ENCODE results near the gene GJC1. TPM values are rescaled to one million over a fixed set of nuclear protein-coding genes. Genes with fewer than 3 reads are reported as not detected.
"Not testable (repeated sequence)": the region's sequence is repeated elsewhere in the genome, so short reads cannot be mapped to it uniquely, and the experiment has no call there.

Gene GJC1
- total RNA-seq, 2 experiments from 2014 or later = not detected

DNA sequence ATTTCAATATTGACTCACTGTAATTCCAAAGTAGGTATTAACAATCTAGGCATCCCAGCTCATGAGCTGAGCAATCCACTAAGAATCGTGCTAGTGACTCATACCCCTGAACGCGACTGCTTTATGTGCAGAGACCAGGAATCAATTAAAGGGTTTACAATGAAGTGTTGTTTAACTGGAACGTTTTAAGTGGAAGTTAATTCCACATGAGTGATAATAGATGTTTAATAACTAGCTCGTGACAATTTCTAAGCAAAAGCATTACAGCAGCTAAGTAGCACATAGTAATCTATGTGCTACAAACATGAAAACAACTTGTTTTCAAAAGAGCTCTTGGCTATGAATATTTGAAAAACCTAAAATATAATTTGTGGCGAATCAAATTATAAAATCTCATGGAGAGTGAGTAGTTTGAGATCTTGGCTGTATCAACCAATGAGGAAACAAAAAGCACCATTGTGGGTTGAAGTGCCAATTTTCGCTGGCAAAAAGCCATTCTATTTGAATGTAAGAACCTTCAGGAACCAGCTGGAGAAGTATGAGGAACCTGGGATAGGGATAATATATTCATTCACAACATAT, 9.4 kb downstream of the GJC1 start:
- no peaks in the 10 kb centered on the region for H3K9me3 Mint-ChIP-seq
- no peaks in the 10 kb centered on the region for H3K4me1 Mint-ChIP-seq (ENCODE audit: low read depth)
- no peak overlapping the region for H3K27ac Mint-ChIP-seq
- Histone ChIP-seq H3K4me1 (ENCODE audit: insufficient read depth, low read length) (no peaks in the 10 kb centered on the region), H3K9me3 (ENCODE audit: control insufficient read depth in 1 of 2, insufficient read depth in 1 of 2, low read length in 2 of 2) (no peaks in the 10 kb centered on the region), H3K27ac (ENCODE audit: low read depth in 1 of 2, low read length in 2 of 2) (no peak overlapping the region), H3K4me3 (ENCODE audit: low read length) (no peak overlapping the region), H3K36me3 (ENCODE audit: insufficient read depth, low read length) (no peaks in the 10 kb centered on the region), H3K27me3 (ENCODE audit: control insufficient read depth in 1 of 2, insufficient read depth in 2 of 2, low read length in 2 of 2) (peaks cover 4 to 12% of the 10 kb centered on the region in 2 experiments)
- H3K27me3 Mint-ChIP-seq = peaks cover 28% of the 10 kb centered on the region
- POLR2A ChIA-PET = no interaction called here
- H3K36me3 Mint-ChIP-seq (ENCODE audit: low read depth) = no peaks in the 10 kb centered on the region
- CTCF ChIA-PET = interaction anchor here (0.6 kb wide), 1 partner anchor 45 kb away, joined by 5 read pairs; no protein-coding TSS in a partner anchor
- TF ChIP-seq CTCF (IDR thresholded peaks at IDR 0.05) = no peak
- no peak overlapping the region for H3K4me3 Mint-ChIP-seq
- ATAC-seq (ENCODE audit: poor library complexity) (no peak), DNase-seq (no peak)
- intact Hi-C loops (cut with DNase I, micrococcal nuclease) = no loop called here

- POLR2A ChIA-PET; H3K4me1 Mint-ChIP-seq (ENCODE audit: low read depth); H3K4me1 ChIP-seq (ENCODE audit: insufficient read depth, low read length); H3K27ac Mint-ChIP-seq; H3K27ac ChIP-seq (ENCODE audit: low read depth in 1 of 2, low read length in 2 of 2); H3K4me3 ChIP-seq (ENCODE audit: low read length); H3K36me3 ChIP-seq (ENCODE audit: insufficient read depth, low read length); CTCF ChIA-PET; H3K4me3 Mint-ChIP-seq; DNase-seq; ATAC-seq (ENCODE audit: poor library complexity); intact Hi-C loops (cut with DNase I, micrococcal nuclease); H3K9me3 ChIP-seq (ENCODE audit: control insufficient read depth in 1 of 2, insufficient read depth in 1 of 2, low read length in 2 of 2); H3K27me3 ChIP-seq (ENCODE audit: control insufficient read depth in 1 of 2, insufficient read depth in 2 of 2, low read length in 2 of 2); H3K36me3 Mint-ChIP-seq (ENCODE audit: low read depth); H3K9me3 Mint-ChIP-seq: not testable (repeated sequence)
- H3K27me3 Mint-ChIP-seq = peaks cover 25% of the 10 kb centered on the region
These were observed 11.6 kb downstream of the GJC1 start for GRCh38 chr17:44818508-44818907.

DNA sequence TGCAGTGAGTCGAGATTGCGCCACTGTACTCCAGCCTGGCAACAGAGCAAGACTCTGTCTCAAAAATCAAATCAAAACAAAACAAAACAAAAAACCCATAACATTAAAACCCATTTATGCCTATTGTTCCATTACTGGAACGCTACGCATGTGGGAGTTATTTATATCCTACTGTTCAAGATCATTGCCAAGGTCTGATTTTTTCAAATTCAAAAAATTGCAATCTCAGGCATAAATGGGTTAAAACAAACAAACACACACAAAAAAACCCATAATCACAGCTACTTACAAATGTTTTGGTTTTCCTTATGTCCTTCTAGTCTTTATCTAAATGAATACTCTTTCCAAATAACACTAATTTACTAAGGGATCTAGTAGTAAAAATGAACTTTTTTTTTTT, 17.8 kb downstream of the GJC1 start:
- peaks cover 2 to 8% of the 10 kb centered on the region in 2 experiments for H3K27me3 ChIP-seq (ENCODE audit: control insufficient read depth in 1 of 2, insufficient read depth in 2 of 2, low read length in 2 of 2)
- no peak overlapping the region for H3K27ac Mint-ChIP-seq
- no peak for DNase-seq
- intact Hi-C loops (cut with DNase I, micrococcal nuclease) = no loop called here
- H3K4me1 ChIP-seq (ENCODE audit: insufficient read depth, low read length) = no peaks in the 10 kb centered on the region
- H3K36me3 Mint-ChIP-seq (ENCODE audit: low read depth) = no peaks in the 10 kb centered on the region
- no peak overlapping the region for H3K27ac ChIP-seq (ENCODE audit: low read depth in 1 of 2, low read length in 2 of 2)
- ChIA-PET POLR2A (no interaction called here), CTCF (interaction anchor here (0.7 kb wide), 1 partner anchor 75 kb away, joined by 3 read pairs; no protein-coding TSS in a partner anchor)
- no peak for TF ChIP-seq CTCF (IDR thresholded peaks at IDR 0.05)
- no peaks in the 10 kb centered on the region for H3K9me3 ChIP-seq (ENCODE audit: control insufficient read depth in 1 of 2, insufficient read depth in 1 of 2, low read length in 2 of 2)
- peaks cover 12% of the 10 kb centered on the region for H3K27me3 Mint-ChIP-seq
- ATAC-seq (ENCODE audit: poor library complexity) = no peak
- no peak overlapping the region for H3K4me3 ChIP-seq (ENCODE audit: low read length)
- H3K9me3 Mint-ChIP-seq = no peaks in the 10 kb centered on the region
- H3K4me1 Mint-ChIP-seq (ENCODE audit: low read depth) = no peaks in the 10 kb centered on the region
- no peaks in the 10 kb centered on the region for H3K36me3 ChIP-seq (ENCODE audit: insufficient read depth, low read length)
- H3K4me3 Mint-ChIP-seq = no peak overlapping the region

DNA sequence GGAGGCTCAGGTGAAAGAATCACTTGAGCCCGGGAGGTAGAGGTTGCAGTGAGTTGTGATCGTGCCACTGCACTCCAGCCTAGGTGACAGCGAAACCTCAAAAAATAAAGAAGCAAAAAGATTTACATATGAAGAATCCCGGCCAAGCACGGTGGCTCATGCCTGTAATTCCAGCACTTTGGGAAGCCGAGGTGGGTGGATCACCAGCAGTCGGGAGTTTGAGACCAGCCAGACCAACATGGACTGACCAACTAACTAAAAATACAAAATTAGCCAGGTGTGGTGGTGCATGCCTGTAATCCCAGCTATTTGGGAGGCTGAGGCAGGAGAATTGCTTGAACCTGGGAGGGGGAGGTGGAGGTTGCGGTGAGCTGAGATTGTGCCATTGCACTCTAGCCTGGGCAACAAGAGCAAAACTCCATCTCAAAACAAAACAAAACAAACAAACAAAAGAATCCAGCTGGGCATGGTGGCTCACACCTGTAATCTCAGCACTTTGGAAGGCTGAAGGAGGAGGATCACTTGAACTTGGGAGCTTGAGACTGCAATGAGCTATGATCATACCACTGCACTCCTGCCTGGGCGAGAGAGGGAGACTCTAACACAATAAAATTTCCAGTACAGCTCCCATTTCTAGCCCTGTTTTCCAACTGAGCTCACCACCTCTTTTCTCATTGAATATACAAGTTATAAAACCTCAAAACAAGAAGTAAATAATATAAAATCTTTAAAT, 21.3 kb downstream of the GJC1 start:
- H3K4me3 ChIP-seq (ENCODE audit: low read length); H3K9me3 ChIP-seq (ENCODE audit: control insufficient read depth in 1 of 2, insufficient read depth in 1 of 2, low read length in 2 of 2); ATAC-seq (ENCODE audit: poor library complexity); H3K4me1 ChIP-seq (ENCODE audit: insufficient read depth, low read length); CTCF ChIA-PET; H3K4me3 Mint-ChIP-seq; intact Hi-C loops (cut with DNase I, micrococcal nuclease); H3K27ac ChIP-seq (ENCODE audit: low read depth in 1 of 2, low read length in 2 of 2); H3K27me3 ChIP-seq (ENCODE audit: control insufficient read depth in 1 of 2, insufficient read depth in 2 of 2, low read length in 2 of 2); H3K36me3 ChIP-seq (ENCODE audit: insufficient read depth, low read length); H3K4me1 Mint-ChIP-seq (ENCODE audit: low read depth); POLR2A ChIA-PET; H3K36me3 Mint-ChIP-seq (ENCODE audit: low read depth); H3K9me3 Mint-ChIP-seq; DNase-seq; H3K27ac Mint-ChIP-seq: not testable (repeated sequence)
- H3K27me3 Mint-ChIP-seq = peaks cover 16% of the 10 kb centered on the region

Measured in CD4-positive, alpha-beta T cell (primary cell).